Stimulated activated CD4-positive, alpha-beta T cell treated with anti-CD3 and anti-CD28 coated beads, Interleukin-12 subunit alpha, Interleukin-12 subunit beta, amount 100 ng/mL, for 4 hours (primary cell): ENCODE data around the gene ERBB4.

ENCODE experiments used
- DNase-seq: peaks from one replicate; pipeline ENCODE4 v3.0.0-alpha.2; 2020

Gene ERBB4

GRCh38 chr2:211437396-211437795, 1101.2 kb downstream of the ERBB4 start:
- no peak for DNase-seq

DNA sequence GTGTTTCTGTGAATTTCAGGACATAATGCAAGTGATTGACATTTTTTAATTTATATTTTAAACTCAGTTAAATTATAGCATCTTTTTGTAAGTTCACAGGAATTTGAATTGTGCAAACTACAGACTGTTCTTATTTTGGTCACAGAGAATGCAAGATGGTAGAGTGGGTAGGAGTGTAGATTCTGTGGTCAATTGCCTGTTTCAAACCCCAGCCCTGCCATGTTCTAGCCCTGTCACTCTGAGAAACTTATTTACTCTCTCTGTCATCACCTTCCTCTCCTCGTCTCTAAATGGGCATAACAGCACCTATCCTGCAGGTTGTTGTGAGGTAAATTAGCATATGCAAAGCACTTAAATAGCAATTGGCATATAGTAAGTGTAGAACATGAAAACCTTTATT, 1102.4 kb downstream of the ERBB4 start:
- no peak for DNase-seq

GRCh38 chr2:211435331-211435730, 1103.3 kb downstream of the ERBB4 start:
- DNase-seq: no peak

- DNase-seq: no peak
Observed at GRCh38 chr2:211434773-211435172, 1103.8 kb downstream of the ERBB4 start.

DNA sequence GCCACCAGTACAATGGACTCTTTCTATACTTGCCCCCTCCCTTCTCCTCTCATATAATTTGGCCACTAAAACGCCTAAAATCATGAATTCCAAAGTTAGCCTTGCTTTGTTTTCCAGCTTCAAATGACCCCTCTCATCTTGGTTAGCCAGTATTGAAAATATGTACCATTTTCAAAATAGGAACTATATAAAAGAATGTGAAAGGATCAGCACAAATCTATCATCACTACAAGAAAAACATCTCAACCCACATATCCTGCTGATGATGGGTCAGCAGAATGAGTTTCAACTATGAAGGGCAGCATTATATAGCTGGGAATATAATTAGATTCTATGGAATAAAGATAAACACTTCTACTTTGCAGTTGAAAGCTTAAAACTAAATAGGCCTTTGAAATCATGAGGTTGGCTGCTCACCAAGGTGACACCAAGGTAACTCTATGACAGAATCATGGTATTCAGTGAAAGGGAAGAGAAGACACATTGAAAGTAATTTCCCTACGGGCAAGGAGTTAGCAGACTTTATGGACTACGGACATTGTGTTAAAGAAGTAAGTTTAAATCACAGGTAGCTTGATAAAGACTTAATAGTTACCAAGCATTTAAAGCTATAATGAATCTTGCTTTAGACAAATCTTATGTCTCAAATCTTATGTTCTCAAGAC, 1109.2 kb downstream of the ERBB4 start:
- no peak for DNase-seq

DNA sequence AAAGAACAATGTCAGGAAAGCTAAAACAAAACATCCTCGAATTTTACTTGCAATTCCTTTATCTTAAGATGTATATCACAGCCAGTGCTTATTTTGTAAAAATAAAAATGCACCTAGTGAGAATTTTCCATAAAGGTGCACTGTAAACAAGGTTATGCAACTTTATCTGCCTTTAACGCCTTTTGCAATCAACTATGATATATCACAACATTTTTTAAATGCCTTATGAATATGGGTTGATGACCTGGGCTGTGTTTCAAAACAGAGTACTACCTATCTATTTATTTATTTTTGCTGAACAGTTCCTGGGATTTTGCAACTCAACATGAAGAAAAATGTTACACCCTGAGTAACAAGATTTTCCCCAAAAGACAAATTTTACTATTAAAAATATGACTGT, 1112.4 kb downstream of the ERBB4 start:
- DNase-seq: no peak

DNA sequence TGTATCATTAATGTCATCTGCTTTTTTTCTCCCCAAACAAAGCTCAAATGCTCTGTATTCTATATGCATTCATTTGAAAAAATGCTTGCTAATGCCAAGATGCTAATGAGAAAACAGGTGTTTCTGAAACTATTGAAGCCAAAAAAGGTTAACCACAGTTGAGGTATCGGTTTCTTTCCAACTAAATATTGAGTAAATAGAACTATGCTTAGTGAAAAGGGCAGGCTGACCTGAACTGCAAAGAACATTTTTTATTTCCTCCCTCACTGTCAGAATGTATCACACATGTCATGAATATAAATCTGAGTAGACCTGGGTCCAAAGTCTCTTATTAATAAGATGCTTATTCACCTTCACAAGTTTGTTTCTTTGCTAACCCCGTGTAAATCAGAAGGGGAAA, 1115.6 kb downstream of the ERBB4 start:
- DNase-seq: no peak

DNA sequence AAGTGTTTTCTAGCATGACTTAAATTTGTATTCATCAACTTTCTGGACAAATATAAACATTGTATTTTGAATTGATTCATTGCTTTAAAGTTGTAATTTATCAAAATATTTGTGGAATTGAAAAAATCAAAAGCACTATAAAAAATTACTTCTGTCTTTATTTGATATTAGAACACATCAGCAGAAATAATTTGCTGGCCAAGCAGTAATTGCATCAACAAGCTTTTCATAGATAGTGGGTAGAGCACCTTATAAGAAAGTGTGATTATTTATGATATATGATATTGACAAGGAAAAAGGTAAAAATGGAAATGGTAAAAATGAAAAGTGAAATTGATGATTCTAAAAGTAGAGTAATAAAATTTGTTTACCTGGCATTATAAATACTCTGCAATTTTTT, 1121.1 kb downstream of the ERBB4 start:
- no peak for DNase-seq

DNA sequence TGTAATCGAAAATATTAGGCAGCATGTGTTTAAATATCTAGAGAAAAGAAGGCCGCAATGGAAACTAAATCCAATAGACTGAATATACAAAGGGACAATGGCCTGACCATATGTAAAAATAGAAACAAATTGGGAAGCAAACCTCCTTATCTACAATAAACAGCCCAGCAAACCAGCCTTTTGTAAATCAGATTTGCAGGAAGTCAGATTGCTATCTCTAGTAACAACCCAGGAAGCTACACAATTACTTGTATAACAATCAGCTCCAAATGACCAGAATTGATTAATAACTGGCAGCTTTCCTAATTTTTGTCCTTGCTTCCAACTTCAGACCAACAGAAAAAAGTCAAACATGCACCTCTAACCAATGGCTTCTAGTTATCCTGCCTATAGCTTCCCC, 1122.2 kb downstream of the ERBB4 start:
- DNase-seq: no peak

DNA sequence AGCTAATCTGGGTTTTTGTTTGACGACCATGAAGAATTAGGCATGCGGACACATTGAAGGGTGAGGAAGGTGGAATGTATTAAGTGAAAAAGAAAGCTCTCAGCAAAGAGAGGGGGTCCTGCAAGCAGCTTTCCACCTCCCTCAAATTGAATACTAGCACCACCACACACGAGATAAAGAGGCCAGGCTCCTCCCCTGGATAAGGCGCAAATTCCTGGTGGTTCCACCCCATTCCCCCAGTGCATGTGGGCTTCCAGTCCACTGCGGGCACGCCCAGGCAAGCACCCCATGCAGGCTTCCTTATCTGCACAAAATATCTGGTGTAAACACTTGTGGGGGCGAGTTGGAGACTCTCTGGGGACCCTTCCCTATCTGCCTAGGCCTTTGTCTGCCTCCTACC, 1124.9 kb downstream of the ERBB4 start:
- DNase-seq: no peak

- DNase-seq: no peak
Observed at GRCh38 chr2:211408483-211408891, 1130.1 kb downstream of the ERBB4 start.

DNA sequence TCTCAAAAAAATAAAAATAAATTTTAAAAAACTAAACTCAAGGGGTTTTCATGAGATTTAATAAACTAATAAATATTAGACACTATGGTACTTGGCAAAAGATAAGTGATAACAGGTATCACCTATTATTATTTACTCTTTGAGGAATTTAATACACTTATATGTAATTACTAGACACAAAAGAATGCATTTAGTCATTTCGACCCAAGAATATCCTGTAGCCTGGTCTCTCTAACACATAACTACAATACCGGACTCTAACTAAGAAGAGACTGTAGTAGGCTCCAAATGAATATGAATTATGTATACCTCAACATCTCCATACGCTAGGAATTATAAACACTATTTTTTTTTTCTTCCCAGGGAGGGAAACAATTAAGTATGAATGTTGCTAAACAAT, 1131.5 kb downstream of the ERBB4 start:
- no peak for DNase-seq

DNA sequence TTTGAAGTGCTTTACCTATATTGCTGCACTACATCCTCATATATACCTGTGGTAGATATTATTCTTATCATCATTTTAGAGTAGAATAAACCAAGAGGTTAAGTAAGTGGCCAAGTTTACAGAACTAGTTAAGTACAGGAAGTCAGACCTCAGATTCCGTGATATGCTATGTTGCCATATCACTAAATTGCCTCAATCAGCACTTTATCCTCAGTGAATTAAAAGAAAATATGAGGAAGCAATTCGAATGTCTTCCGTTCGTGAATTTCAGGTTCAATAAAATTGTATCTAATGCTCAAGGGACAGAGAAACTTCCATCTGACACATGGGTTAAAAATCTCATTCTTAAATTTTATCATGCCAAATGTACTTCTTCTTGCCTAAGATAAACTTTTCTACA, 1133.6 kb downstream of the ERBB4 start:
- DNase-seq: no peak

DNA sequence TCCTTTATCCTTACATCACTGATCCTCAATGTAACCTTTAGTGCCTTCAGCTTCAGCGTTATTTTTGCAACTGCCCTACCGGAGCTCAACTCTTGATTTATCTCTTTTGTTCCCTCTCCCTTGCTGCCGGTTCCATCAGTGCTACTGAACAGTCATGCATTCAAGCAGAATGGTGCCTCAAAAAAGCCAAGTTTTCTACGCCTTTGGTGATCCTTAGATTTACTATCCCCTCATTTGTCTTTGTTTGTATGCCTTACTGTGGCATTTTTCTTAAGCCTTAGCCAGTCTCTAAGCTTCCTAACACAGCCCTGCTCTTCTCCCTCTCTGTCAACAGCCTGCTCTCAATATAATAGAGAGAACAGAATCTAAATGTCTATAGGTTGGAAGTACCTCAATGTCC, 1134.5 kb downstream of the ERBB4 start:
- no peak for DNase-seq

DNA sequence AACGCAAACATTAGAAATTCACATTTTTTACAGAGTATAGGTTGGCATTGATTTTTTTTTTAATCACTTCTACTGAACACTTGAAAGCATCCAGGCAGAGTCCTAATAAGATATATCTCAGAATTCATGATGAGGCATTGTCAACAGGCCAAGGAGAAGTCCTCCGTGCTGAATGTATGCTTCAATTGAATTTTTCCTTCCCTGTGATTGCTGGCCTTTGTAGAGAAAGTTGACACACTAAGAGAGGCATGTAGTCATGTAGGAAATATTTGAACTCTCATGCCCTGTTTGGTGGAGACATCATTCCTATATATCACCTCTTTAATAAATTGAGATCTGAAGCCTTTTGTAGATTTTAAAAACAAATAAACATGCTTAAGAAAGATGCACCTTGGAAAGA, 1137.3 kb downstream of the ERBB4 start:
- DNase-seq: no peak

GRCh38 chr2:211397764-211398163, 1140.8 kb downstream of the ERBB4 start:
- DNase-seq: no peak

DNA sequence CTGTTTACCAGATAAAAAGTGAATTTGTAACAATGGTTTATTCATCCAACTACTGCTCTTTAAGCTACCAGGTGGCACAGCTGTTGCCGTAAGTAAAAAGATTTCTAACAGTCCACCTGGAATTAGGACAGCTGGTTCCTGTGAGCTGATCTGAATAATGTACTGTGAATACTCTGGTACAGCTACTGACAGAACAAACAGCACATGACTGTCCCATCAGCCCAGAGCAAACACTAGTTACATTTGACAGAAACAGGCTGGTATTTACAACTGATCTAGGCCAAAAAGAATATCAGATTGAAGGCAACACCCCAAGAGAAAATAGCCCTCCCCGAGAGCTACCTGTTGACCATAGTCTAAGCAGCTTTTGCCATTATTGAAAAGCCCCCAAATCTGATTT, 1141.8 kb downstream of the ERBB4 start:
- no peak for DNase-seq

DNA sequence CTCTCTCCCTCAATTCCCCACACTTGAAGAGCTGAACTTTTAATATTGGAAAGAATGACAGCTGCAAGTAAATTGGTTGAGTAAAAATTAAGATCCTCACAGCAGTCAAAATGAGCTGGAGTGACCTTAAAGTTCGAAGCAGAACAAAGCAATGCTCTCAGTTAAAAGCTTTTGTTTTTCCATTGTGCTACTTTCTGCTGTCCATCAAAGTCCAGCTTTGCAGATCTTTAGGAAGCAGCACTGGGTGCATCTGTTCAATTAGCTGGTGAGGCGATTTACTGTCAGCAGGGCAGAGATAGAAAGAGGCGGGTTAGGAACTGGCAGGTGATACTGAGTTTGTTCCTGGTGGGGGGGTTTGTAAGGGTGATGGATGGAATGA, 1147.4 kb downstream of the ERBB4 start:
- no peak for DNase-seq

- DNase-seq: no peak
Observed at GRCh38 chr2:211390536-211391188, 1147.9 kb downstream of the ERBB4 start.

DNA sequence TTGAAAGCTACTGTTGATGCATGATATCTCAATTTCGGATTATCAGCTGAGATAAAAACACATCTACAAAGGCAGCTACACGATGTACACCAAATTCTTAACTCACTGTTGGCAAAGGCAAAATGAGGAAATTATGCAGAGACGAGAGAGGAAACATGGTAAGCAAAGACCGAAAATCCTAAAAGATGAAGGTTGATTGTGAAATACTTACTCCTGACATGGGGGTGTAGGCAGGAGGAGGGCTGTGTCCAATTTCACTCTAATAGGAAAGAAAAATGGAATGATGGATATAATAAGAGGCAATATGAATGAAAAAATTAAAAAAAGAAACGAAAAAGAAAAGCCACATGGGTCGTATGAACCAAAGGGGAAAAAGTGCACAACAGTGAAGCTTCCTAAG, 1150.9 kb downstream of the ERBB4 start:
- DNase-seq: no peak

DNA sequence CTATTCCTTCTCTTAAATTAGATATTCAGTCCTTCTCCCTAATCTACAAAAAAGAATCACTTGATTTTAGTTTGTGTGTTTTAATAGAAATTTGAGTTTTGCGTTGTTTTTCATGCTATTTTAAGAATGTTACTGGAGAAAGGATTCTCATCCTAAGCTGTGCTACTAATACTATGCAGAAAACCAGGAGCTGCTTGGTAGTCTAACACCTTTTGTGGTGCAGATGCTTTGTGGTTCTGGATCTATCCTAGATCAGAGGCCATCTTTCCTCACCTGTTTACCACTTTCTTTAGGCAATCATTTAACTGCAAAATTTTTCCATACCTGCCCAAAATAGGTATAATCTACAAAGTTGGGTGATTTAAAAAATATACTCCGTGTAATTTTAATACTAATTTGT, 1158.6 kb downstream of the ERBB4 start:
- no peak for DNase-seq

- no peak for DNase-seq
Observed at GRCh38 chr2:211376410-211376809, 1162.2 kb downstream of the ERBB4 start.

GRCh38 chr2:211373203-211373602, 1165.4 kb downstream of the ERBB4 start:
- DNase-seq: no peak

DNA sequence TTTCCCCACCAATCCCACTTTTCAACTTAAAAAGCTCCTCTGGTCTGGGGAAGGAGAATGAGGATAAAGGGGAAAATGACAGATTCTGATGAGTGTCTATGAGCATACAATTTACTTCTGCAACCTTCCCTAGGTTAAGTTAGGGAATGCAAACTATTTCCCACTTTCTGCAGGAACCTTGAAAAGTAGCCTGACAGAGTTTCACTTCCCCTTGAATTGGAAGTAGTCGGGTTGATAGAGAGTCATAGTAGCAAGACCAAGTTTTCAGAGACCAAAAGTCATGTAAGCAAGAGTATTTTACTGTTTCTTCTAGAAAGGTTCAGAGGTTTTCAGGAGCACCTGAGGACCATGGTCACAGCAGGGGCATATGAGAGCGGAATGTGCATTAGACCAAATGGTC, 1167.1 kb downstream of the ERBB4 start:
- no peak for DNase-seq

DNA sequence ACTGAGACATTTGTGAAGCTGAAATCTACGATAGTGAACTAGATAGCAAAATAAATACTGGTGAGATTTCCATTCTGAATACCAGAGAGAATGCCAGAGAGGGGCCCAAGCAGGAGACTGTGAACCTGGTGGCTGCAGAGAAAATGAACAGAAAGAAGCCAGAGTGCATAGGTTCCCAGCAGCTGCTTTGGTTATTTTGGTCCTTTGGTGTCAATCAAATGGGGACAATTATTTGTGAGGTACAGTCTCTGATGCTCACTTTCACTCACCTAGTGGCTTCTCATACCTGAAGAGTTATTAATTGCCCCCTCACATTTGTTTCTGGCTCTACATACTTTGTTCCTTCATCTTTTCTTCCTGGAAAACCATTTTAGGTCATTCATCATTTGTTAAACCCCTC, 1170.1 kb downstream of the ERBB4 start:
- DNase-seq: no peak
